ENCODE results near the gene LRRC49. TPM values are rescaled to one million over a fixed set of nuclear protein-coding genes. Genes with fewer than 3 reads are reported as not detected.
"Not testable (repeated sequence)": the region's sequence is repeated elsewhere in the genome, so short reads cannot be mapped to it uniquely, and the experiment has no call there.

Gene LRRC49
- total RNA-seq, 1 donor from 2014 or later = 86.6 TPM

DNA sequence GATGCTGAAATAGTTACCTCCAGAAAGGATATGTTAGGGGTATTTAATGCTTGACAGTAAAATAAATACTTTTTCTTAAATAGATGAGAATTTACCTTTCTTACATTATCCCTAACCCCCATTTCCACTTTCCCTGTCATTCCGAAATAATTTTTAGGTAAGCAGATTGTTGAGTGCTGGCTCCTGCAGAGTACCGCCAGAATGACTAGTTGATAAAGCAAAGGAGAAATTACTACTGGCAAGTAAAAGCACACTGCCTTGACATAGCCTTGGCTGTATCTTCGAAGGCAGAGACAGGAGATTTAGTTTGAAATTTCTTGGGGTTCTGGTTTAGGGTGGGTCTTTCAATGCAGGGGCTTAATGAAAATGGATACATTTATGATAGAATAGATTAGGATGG, 40.8 kb downstream of the LRRC49 start:
- intact Hi-C loops (cut with micrococcal nuclease) = no loop called here
- TF ChIP-seq, protein P1, sequence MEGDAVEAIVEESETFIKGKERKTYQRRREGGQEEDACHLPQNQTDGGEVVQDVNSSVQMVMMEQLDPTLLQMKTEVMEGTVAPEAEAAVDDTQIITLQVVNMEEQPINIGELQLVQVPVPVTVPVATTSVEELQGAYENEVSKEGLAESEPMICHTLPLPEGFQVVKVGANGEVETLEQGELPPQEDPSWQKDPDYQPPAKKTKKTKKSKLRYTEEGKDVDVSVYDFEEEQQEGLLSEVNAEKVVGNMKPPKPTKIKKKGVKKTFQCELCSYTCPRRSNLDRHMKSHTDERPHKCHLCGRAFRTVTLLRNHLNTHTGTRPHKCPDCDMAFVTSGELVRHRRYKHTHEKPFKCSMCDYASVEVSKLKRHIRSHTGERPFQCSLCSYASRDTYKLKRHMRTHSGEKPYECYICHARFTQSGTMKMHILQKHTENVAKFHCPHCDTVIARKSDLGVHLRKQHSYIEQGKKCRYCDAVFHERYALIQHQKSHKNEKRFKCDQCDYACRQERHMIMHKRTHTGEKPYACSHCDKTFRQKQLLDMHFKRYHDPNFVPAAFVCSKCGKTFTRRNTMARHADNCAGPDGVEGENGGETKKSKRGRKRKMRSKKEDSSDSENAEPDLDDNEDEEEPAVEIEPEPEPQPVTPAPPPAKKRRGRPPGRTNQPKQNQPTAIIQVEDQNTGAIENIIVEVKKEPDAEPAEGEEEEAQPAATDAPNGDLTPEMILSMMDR (IDR thresholded peaks at IDR 0.05; ENCODE audit: borderline replicate concordance) = no peak
- H3K36me3 ChIP-seq = no peaks in the 10 kb centered on the region
- no peaks in the 10 kb centered on the region for H3K9me3 ChIP-seq (replicated peaks)
- DNase-seq = no peak
- peaks cover 15% of the 10 kb centered on the region for H3K4me1 ChIP-seq
- no peak overlapping the region for H3K4me3 ChIP-seq
- H3K27ac ChIP-seq (replicated peaks) = no peak overlapping the region
- no peaks in the 10 kb centered on the region for H3K27me3 ChIP-seq (ENCODE audit: low read depth)

DNA sequence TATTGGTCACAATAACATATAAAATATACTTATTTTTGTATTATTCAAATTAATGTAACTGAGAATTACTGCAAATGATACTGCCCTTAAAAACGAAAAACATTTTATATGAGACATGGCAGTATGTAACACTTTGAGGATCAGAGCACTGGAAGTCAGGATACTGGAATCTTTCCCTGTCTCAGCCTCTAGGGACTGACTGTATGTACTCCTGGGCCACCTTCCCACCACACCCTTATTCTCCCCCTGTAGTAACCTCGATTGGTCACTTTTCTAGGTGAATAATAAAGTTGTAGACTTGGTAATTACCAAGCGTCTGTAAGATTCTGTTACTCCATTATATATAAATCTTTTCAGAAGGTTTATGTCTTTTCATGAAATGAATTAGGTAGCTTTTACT, 43.0 kb downstream of the LRRC49 start:
- Histone ChIP-seq H3K4me3 (no peak overlapping the region), H3K9me3 (replicated peaks) (no peaks in the 10 kb centered on the region), H3K27me3 (ENCODE audit: low read depth) (no peaks in the 10 kb centered on the region), H3K4me1 (peaks cover 15% of the 10 kb centered on the region), H3K36me3 (no peaks in the 10 kb centered on the region), H3K27ac (replicated peaks) (peak overlapping the region; percentile 60)
- intact Hi-C loops (cut with micrococcal nuclease) = no loop called here
- DNase-seq = no peak
- TF ChIP-seq, protein P1 (IDR thresholded peaks at IDR 0.05; ENCODE audit: borderline replicate concordance) = no peak

DNA sequence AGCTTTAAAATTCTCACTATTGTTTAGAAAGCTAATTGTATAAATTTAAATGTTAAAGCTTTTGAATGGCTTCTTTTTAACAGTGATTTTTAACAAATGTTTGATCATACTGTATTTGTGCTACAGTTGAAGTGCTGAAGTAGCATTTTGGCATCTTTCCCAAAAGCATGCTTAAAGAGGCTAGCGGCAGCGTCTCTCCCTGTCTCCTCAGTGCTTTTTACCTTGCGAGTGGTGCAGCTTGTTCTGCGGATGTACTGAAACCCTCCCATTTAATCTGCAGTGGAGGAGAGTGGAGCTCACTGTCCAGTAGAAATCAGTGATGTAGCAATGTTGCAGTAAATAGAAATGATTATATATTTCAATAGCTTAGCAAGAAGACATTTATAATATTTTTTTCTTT, 43.7 kb downstream of the LRRC49 start:
- Histone ChIP-seq H3K9me3 (replicated peaks) (no peaks in the 10 kb centered on the region), H3K27ac (replicated peaks) (peak overlapping the region; percentile 60), H3K4me1 (peaks cover 15% of the 10 kb centered on the region), H3K27me3 (ENCODE audit: low read depth) (no peaks in the 10 kb centered on the region), H3K4me3 (peak overlapping the region; percentile 57), H3K36me3 (no peaks in the 10 kb centered on the region)
- no peak for DNase-seq
- TF ChIP-seq, protein P1 (IDR thresholded peaks at IDR 0.05; ENCODE audit: borderline replicate concordance) = no peak
- intact Hi-C loops (cut with micrococcal nuclease) = no loop called here

DNA sequence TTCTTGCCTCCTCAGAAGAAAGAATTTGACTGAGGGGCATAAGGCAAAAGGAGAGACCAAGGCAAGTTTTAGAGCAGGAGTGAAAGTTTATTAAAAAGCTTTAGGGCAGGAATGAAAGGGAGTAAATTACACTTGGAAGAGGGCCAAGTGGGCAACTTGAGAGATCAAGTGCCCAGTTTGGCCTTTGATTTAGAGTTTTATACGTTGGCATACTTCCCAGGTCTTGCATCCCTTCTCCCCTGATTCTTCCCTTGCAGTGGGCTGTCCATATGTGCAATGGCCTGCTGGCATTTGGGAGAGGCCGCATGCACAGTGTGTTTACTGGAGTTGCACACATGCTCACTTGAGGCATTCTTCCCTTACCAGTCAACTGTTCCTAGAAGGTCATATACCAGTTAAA, 50.7 kb downstream of the LRRC49 start:
- H3K27ac ChIP-seq (replicated peaks) = peak overlapping the region; percentile 70
- H3K27me3 ChIP-seq (ENCODE audit: low read depth); H3K36me3 ChIP-seq; intact Hi-C loops (cut with micrococcal nuclease); DNase-seq; H3K9me3 ChIP-seq (replicated peaks); H3K4me3 ChIP-seq: not testable (repeated sequence)
- H3K4me1 ChIP-seq = peaks cover 27% of the 10 kb centered on the region

DNA sequence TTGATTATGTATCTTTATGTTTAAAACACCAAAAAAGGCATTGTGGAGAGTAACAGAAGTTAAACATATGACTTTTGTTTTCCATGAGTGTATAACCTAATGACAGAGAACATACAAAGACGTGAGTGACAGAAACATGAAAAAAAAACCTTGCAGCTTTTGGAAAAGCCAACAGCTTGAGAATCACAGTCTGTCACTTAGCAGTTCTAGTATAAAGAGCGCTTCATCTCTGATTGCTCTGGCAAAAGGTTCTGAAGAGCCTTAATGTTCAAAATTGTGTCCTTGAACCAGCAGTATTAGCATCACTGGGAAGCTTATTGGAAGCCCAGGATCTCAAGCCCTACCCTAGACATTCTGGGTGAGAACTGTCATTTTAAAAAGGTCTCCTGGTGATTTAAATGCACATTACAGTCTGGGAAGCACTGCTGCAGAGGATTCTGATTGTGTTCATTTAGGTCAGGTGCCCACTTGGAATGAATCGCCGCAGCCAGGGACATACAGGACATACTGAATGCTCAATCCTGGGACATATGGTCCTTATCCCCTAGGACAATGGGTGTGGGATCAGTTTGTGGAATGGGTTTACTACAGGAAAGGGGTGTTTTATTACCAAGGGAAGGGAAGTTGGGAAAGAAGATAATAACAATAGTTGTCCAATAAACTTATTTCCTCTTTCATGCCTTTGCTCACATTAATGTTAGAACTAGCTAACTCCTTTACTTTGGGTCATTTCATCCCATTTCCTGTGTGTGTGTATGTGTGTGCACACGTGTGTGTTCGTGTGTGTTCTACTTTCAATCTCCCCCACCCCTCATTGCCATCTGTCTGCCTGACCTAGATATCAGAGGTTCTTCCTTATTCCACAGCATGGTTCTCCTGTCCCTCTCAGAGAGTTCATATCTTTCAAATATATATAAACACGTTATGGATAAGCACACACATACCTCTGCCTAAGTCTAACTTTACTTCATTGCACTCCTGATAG, 55.0 kb downstream of the LRRC49 start:
- H3K27ac ChIP-seq (replicated peaks) = peak overlapping the region; percentile 57
- intact Hi-C loops (cut with micrococcal nuclease) = no loop called here
- no peaks in the 10 kb centered on the region for H3K36me3 ChIP-seq

More for the DNA sequence above, 55.0 kb downstream of the LRRC49 start:
- Histone ChIP-seq H3K4me3 (no peak overlapping the region), H3K4me1 (peaks cover 31% of the 10 kb centered on the region), H3K9me3 (replicated peaks) (peaks cover 14% of the 10 kb centered on the region), H3K27me3 (ENCODE audit: low read depth) (no peaks in the 10 kb centered on the region)
- no peak for DNase-seq
- TF ChIP-seq, protein P1 (IDR thresholded peaks at IDR 0.05; ENCODE audit: borderline replicate concordance) = no peak

All from left ventricle myocardium inferior (tissue), 1 donor.